H9 (cell line): ENCODE measurements around the gene ILDR2. TPM values are rescaled to one million over a fixed set of nuclear protein-coding genes. Genes with fewer than 3 reads are reported as not detected.

Experiments used
- DNase-seq: peaks from one replicate; pipeline ENCODE4 v3.0.0-alpha.2; 2017
- H2AFZ ChIP-seq: one replicate; pipeline ENCODE4 v1.6.1; 2013; ENCODE audit warnings: mild to moderate bottlenecking, low read length, control low read depth, moderate library complexity
- H2AK5ac ChIP-seq: 2 replicates; pipeline ENCODE4 v1.6.1; 2013; ENCODE audit warnings: low read length, control low read depth, mixed read lengths; ENCODE audit not compliant: insufficient read length
- H2BK120ac ChIP-seq: one replicate; pipeline ENCODE4 v1.6.1; 2013; ENCODE audit warnings: low read depth, mild to moderate bottlenecking, low read length, control low read depth, inconsistent platforms; ENCODE audit not compliant: poor library complexity, severe bottlenecking
- H2BK12ac ChIP-seq: 2 replicates; pipeline ENCODE4 v1.6.1; 2013; ENCODE audit warnings: low read length, control low read depth, mixed read lengths, low read depth; ENCODE audit not compliant: insufficient read length
- H2BK15ac ChIP-seq: 2 replicates; pipeline ENCODE4 v1.6.1; 2013; ENCODE audit warnings: low read depth, low read length, control low read depth
- H2BK20ac ChIP-seq: one replicate; pipeline ENCODE4 v1.6.1; 2013; ENCODE audit warnings: low read depth, mild to moderate bottlenecking, low read length, control low read depth, inconsistent platforms; ENCODE audit not compliant: poor library complexity, severe bottlenecking
- H2BK5ac ChIP-seq: 2 replicates; pipeline ENCODE4 v1.6.1; 2013; ENCODE audit warnings: low read length, control low read depth, mixed read lengths; ENCODE audit not compliant: insufficient read length
- H3K14ac ChIP-seq: 2 replicates; pipeline ENCODE4 v1.6.1; 2013; ENCODE audit warnings: low read length, control low read depth; ENCODE audit not compliant: insufficient read depth
- H3K18ac ChIP-seq: 2 replicates; pipeline ENCODE4 v1.6.1; 2013; ENCODE audit warnings: low read depth, mild to moderate bottlenecking, mixed read lengths, low read length, control low read depth; ENCODE audit not compliant: insufficient read length
- H3K23ac ChIP-seq: 2 replicates; pipeline ENCODE4 v1.6.1; 2013; ENCODE audit warnings: low read length, control low read depth, mixed read lengths, low read depth; ENCODE audit not compliant: insufficient read length
- H3K23me2 ChIP-seq: 2 replicates; pipeline ENCODE4 v1.6.1; 2013; ENCODE audit warnings: low read depth, mild to moderate bottlenecking, mixed read lengths, low read length, control low read depth; ENCODE audit not compliant: insufficient read length, poor library complexity, severe bottlenecking
- H3K27ac ChIP-seq: 2 replicates; pipeline ENCODE4 v1.5.1; 2013; ENCODE audit warnings: low read length, control low read depth, mixed read lengths, low read depth; ENCODE audit not compliant: insufficient read length
- H3K27me3 ChIP-seq: 2 replicates; pipeline ENCODE4 v1.6.1; 2013; ENCODE audit warnings: low read length, control low read depth, inconsistent platforms; ENCODE audit not compliant: insufficient read depth
- H3K4ac ChIP-seq: 2 replicates; pipeline ENCODE4 v1.6.1; 2013; ENCODE audit warnings: low read depth, mild to moderate bottlenecking, control low read depth, inconsistent platforms, low read length, moderate library complexity
- H3K4me1 ChIP-seq: 2 replicates; pipeline ENCODE4 v1.6.1; 2013; ENCODE audit warnings: low read length, control low read depth, inconsistent platforms; ENCODE audit not compliant: insufficient read depth
- H3K4me2 ChIP-seq: 2 replicates; pipeline ENCODE4 v1.6.1; 2013; ENCODE audit warnings: low read length, control low read depth, mixed read lengths; ENCODE audit not compliant: insufficient read length, insufficient read depth
- H3K56ac ChIP-seq: 2 replicates; pipeline ENCODE4 v1.6.1; 2013; ENCODE audit warnings: low read depth, mild to moderate bottlenecking, mixed read lengths, low read length, control low read depth; ENCODE audit not compliant: insufficient read length
- H3K79me1 ChIP-seq: 2 replicates; pipeline ENCODE4 v1.6.1; 2013; ENCODE audit warnings: low read depth, mild to moderate bottlenecking, moderate library complexity, low read length, control low read depth, inconsistent platforms; ENCODE audit not compliant: insufficient read depth, poor library complexity, severe bottlenecking
- H3K79me2 ChIP-seq: 2 replicates; pipeline ENCODE4 v1.6.1; 2013; ENCODE audit warnings: low read length, control low read depth, inconsistent platforms; ENCODE audit not compliant: insufficient read depth
- H3K9ac ChIP-seq: 2 replicates; pipeline ENCODE4 v1.6.1; 2013; ENCODE audit warnings: low read length, control low read depth, mixed read lengths; ENCODE audit not compliant: insufficient read length; ENCODE audit errors: extremely low read depth
- H3K9me3 ChIP-seq: one replicate; pipeline ENCODE4 v1.6.1; 2013; ENCODE audit warnings: low read depth, low read length, inconsistent platforms; ENCODE audit not compliant: control insufficient read depth
- H3T11ph ChIP-seq: one replicate; pipeline ENCODE4 v1.6.1; 2013; ENCODE audit warnings: mild to moderate bottlenecking, low read length, control low read depth, inconsistent platforms
- H4K20me1 ChIP-seq: one replicate; pipeline ENCODE4 v1.6.1; 2013; ENCODE audit not compliant: control insufficient read depth, insufficient read length, insufficient read depth
- H4K5ac ChIP-seq: 2 replicates; pipeline ENCODE4 v1.6.1; 2013; ENCODE audit warnings: low read depth, mild to moderate bottlenecking, mixed read lengths, low read length, control low read depth; ENCODE audit not compliant: insufficient read length
- H4K8ac ChIP-seq: replicated peaks from 2 replicates; pipeline ENCODE4 v1.6.1; 2013; ENCODE audit warnings: low read length, control low read depth, mixed read lengths, low read depth; ENCODE audit not compliant: insufficient read length
- H4K91ac ChIP-seq: 2 replicates; pipeline ENCODE4 v1.6.1; 2013; ENCODE audit warnings: low read depth, mild to moderate bottlenecking, moderate library complexity, mixed read lengths, low read length, control low read depth; ENCODE audit not compliant: insufficient read length
- H3K27ac Mint-ChIP-seq, 3 experiments: 2 replicates in 2 of 3; 3 replicates in 1 of 3; pipeline ENCODE4 v1.8.0; 2020 to 2021; ENCODE audit warnings: mixed read lengths in 3 of 3, mild to moderate bottlenecking in 1 of 3, moderate library complexity in 1 of 3
- H3K27me3 Mint-ChIP-seq: 2 replicates; pipeline ENCODE4 v1.8.0; 2021; ENCODE audit warnings: low read depth, mild to moderate bottlenecking, moderate library complexity, mixed read lengths
- H3K36me3 Mint-ChIP-seq, 3 experiments: 2 replicates in 2 of 3; 3 replicates in 1 of 3; pipeline ENCODE4 v1.8.0; 2020 to 2021; ENCODE audit warnings: low read depth in 3 of 3, mixed read lengths in 3 of 3; ENCODE audit not compliant: insufficient read depth in 1 of 3
- H3K4me1 Mint-ChIP-seq, 2 experiments: 2 replicates each; pipeline ENCODE4 v1.8.0; 2020; ENCODE audit warnings: mixed read lengths in 2 of 2
- H3K4me3 Mint-ChIP-seq, 2 experiments: 2 replicates in 1 of 2; 3 replicates in 1 of 2; pipeline ENCODE4 v1.8.0; 2020 to 2021; ENCODE audit warnings: mild to moderate bottlenecking in 2 of 2, mixed read lengths in 2 of 2, moderate library complexity in 1 of 2
- H3K9me3 Mint-ChIP-seq, 2 experiments: 2 replicates in 1 of 2; 3 replicates in 1 of 2; pipeline ENCODE4 v1.8.0; 2020; ENCODE audit warnings: mild to moderate bottlenecking in 2 of 2, mixed read lengths in 2 of 2, moderate library complexity in 1 of 2
- CTCF ChIP-seq: fragments of 200-600 bp; sonication (generic); conservative IDR thresholded peaks from 3 replicates; pipeline ENCODE4 v1.8.0; 2021; ENCODE audit warnings: antibody characterized with exemption, mild to moderate bottlenecking
- WGBS: extraction: QIAGEN DNeasy Blood & Tissue Kit; methylation state at CpG from one replicate; pipeline ENCODE4 v1.1.7; 2013; ENCODE audit warnings: missing lambda C conversion rate, low lambda C conversion rate, mixed read lengths; ENCODE audit not compliant: insufficient read length; ENCODE audit errors: extremely low coverage; 5-methylcytosine and 5-hydroxymethylcytosine counted together
- total RNA-seq: library from RNA; stranded (reverse); gene quantifications from 2 replicates; pipeline ENCODE4 v1.2.1, GENCODE V29; 2021

ILDR2 gene
- total RNA-seq, 1 experiment from 2014 or later, result 1.1 TPM

GRCh38 chr1:166859597-166859996 is 115.7 kb downstream of the ILDR2 start:
- Histone ChIP-seq H2BK5ac (no peak overlapping the region), H2BK20ac (no peak overlapping the region), H3K56ac (no peak overlapping the region), H3T11ph (no peak overlapping the region), H3K23ac (no peak overlapping the region), H3K79me1 (no peaks in the 10 kb centered on the region), H3K14ac (no peak overlapping the region), H4K20me1 (no peaks in the 10 kb centered on the region), H3K4me1 (peaks cover 3% of the 10 kb centered on the region; the same call in 1 of the 2 replicates), H2BK120ac (no peak overlapping the region), H3K9me3 (no peaks in the 10 kb centered on the region), H3K23me2 (no peaks in the 10 kb centered on the region), H3K18ac (no peak overlapping the region), H3K27ac (no peak overlapping the region), H2AFZ (no peak overlapping the region), H4K5ac (no peak overlapping the region), H3K4me2 (no peak overlapping the region), H2BK15ac (no peak overlapping the region), H2AK5ac (no peak overlapping the region), H3K27me3 (no peaks in the 10 kb centered on the region), H4K91ac (no peak overlapping the region), H4K8ac (no peak overlapping the region), H3K4ac (no peak overlapping the region), H3K79me2 (no peaks in the 10 kb centered on the region), H3K9ac (no peak overlapping the region), H2BK12ac (no peak overlapping the region)
- no peak for DNase-seq
- TF ChIP-seq CTCF, result no peak
- no CpG with 5 or more reads among the region's 5 CpGs for WGBS
- Mint-ChIP-seq H3K4me3 (no peak overlapping the region; a peak in 1 of 5 replicates), H3K9me3 (no peaks in the 10 kb centered on the region), H3K27me3 (no peaks in the 10 kb centered on the region), H3K36me3 (peaks cover 28 to 66% (median 48%) of the 10 kb centered on the region in 3 experiments; a peak in 6 of 7 replicates), H3K27ac (peak overlapping the region in 2 of 3 experiments; percentile 30 to 71; a peak in 2 of 7 replicates), H3K4me1 (peaks cover 33 to 40% of the 10 kb centered on the region in 2 experiments)
